ENCODE measurements around the gene ADGRF5. TPM values are rescaled to one million over a fixed set of nuclear protein-coding genes. Genes with fewer than 3 reads are reported as not detected.
A peak's percentile ranks its signal among the peaks of the same experiment; 100 is the strongest.

Gene ADGRF5
- total RNA-seq, 1 experiment from 2014 or later = under 0.01 TPM

DNA sequence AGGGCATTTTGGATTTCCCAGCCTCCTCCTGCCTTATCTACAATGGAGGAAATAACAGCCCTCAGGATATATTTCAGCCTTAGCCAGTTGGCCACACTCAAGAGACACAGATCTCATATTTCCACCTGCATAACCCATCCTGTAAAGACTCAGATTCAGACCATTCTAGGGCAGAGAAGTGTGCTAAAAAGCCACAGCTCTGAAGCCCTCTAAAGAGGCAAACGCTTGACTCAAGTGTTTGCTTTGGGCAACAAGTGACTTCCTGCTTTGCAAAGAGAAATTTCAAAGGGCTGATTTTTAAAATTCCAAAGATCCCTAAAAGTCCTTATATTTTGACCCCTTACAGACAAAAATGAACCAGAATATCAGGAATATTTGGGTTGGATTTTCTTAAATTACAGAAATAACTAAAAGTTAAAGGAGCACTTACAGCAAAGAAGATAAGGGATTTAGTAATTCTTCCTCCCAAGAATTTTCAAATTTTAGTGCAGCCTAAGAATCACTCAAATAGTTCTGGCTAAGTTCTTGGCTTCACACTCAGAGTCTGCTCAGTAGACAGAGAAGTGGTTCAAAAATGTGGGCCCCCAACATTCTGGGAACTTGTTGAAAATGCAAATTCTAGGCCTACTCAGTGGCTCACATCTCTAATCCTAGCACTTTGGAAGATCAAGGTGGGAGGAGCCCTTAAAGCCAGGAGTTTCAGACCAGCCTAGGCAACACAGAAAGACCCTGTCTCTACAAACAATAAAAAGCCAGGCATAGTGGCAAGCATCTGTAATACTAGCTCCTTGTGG is 18.9 kb upstream of the ADGRF5 start:
- no peaks in the 10 kb centered on the region for H3K27me3 ChIP-seq (ENCODE audit: control insufficient read depth, insufficient read depth, low read length)
- DNase-seq = no peak

DNA sequence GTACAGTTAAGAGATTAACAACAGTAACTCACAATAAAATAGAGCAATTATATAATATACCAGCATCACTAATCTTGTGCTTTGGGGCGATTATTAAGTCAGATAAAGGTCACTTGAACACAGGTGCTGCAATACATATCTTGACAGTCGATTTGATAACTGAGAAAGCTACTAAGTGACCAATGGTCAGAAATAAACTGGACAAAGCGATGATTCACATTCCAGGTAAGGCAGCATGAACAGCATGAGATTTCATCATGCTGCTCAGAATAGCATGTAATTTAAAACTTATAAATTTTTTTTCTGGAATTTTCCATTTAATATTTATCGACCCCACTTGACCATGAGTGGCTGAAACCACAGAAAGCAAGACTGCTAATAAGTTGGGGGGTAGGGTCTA is 15.9 kb upstream of the ADGRF5 start:
- no peaks in the 10 kb centered on the region for H3K36me3 ChIP-seq (replicated peaks; ENCODE audit: control insufficient read depth, insufficient read depth, low read length)
- no peak overlapping the region for H3K4me3 ChIP-seq (ENCODE audit: insufficient read depth, low read depth, low read length)
- no peak for DNase-seq
- H3K27me3 ChIP-seq (ENCODE audit: control insufficient read depth, insufficient read depth, low read length) = no peaks in the 10 kb centered on the region

More for the DNA sequence above, 18.9 kb upstream of the ADGRF5 start:
- no peaks in the 10 kb centered on the region for H3K36me3 ChIP-seq (replicated peaks; ENCODE audit: control insufficient read depth, insufficient read depth, low read length)
- no peak overlapping the region for H3K4me3 ChIP-seq (ENCODE audit: insufficient read depth, low read depth, low read length)

DNA sequence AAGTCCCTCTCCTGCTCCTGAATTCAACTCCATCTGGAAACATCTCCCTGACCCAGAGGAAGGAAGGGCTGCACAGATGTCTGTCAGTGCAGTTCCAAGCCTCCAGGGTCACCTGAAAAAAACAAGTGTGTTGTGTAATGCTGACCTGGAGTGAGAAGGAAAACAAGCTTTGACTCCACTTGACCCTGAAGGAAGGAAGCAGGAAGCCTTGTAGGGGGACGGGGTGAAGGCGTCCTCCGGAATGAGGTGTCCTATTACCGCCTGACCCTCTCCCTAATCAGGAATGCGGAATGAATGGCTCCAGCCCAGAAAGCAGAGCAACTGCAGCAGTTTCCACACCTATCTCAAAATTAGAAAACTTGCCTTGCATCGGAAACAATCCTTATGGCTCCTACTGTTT is 13.9 kb upstream of the ADGRF5 start:
- no peaks in the 10 kb centered on the region for H3K27me3 ChIP-seq (ENCODE audit: control insufficient read depth, insufficient read depth, low read length)
- no peak overlapping the region for H3K4me3 ChIP-seq (ENCODE audit: insufficient read depth, low read depth, low read length)
- no peaks in the 10 kb centered on the region for H3K36me3 ChIP-seq (replicated peaks; ENCODE audit: control insufficient read depth, insufficient read depth, low read length)
- peak; percentile 37 for DNase-seq

DNA sequence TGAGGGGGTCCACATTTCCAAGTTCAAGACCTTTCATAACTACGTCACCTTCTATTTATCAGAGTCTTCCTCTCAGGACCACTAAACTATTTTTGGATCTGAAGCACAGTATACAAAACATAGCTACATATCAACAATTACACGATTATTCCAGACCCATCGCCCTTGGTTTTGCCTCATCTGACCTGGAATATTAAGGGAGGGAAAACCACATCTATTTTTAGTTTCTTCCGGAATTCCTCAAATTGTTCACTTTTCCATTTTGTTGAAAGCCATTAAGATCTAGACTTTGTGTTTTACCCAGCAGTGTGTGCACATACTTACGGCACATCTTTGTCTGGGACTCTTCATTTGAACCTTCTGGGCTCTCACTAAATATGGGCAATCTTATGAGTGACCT is 12.0 kb upstream of the ADGRF5 start:
- H3K27me3 ChIP-seq (ENCODE audit: control insufficient read depth, insufficient read depth, low read length) = no peaks in the 10 kb centered on the region
- H3K4me3 ChIP-seq (ENCODE audit: insufficient read depth, low read depth, low read length) = no peak overlapping the region
- no peak for DNase-seq
- H3K36me3 ChIP-seq (replicated peaks; ENCODE audit: control insufficient read depth, insufficient read depth, low read length) = no peaks in the 10 kb centered on the region

DNA sequence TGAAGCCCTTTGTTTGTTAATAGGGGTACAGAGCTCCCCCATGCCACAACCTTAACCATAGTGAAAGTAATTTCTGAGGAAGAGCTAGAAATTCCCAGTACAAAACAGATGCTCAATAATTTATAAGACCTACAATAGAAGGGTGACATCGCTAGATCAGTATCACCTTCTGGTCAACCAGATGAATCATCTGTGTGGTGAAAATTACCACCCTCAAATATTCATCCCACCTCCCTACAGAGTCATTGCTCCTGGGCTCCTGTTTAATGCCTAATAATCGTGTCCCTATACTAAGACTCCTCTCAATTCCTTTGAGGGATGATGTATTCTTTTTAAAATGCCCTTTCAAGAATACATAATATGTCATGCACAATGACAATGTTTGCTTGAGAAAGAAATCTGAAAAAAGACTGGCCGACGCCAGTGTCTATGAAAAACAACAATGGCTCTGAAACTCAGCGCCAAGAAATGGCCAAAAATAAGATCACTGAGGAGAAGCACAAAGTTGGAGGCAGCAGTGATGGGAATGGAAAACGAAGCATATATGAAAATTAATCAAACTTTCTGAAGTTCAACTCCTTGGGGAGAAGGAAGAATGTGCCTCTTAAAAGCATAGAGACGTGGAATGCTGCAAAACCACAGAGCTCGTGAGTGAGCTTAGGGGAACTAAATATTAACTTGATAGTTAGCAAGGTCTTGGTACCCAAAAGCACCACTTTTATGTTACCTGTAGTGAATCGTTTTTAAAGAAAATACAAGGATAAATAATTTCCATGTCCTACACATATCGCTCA is 11.0 kb upstream of the ADGRF5 start:
- no peak for DNase-seq
- Histone ChIP-seq H3K36me3 (replicated peaks; ENCODE audit: control insufficient read depth, insufficient read depth, low read length) (no peaks in the 10 kb centered on the region), H3K4me3 (ENCODE audit: insufficient read depth, low read depth, low read length) (no peak overlapping the region), H3K27me3 (ENCODE audit: control insufficient read depth, insufficient read depth, low read length) (no peaks in the 10 kb centered on the region)

DNA sequence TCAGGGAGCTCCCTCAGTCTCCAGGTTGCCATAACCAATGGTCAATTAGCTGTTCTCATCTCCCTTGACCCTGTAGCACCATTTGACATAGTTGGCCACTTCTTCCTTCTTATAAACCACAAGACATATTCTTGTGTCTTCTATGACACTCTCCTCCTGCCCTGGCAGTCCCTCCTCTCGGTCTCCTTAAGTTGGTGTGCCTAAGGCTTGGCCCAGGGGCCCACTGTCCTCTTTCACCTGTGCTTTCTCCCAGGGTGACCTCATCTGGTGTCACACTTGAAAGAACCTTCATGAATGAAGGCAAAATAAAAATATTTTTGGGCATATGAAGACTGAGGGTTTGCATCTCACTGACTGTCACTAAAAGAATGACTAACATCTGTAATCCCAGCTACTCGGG is 9.7 kb upstream of the ADGRF5 start:
- Histone ChIP-seq H3K4me3 (ENCODE audit: insufficient read depth, low read depth, low read length) (no peak overlapping the region), H3K27me3 (ENCODE audit: control insufficient read depth, insufficient read depth, low read length) (no peaks in the 10 kb centered on the region), H3K36me3 (replicated peaks; ENCODE audit: control insufficient read depth, insufficient read depth, low read length) (no peaks in the 10 kb centered on the region)
- DNase-seq = no peak

DNA sequence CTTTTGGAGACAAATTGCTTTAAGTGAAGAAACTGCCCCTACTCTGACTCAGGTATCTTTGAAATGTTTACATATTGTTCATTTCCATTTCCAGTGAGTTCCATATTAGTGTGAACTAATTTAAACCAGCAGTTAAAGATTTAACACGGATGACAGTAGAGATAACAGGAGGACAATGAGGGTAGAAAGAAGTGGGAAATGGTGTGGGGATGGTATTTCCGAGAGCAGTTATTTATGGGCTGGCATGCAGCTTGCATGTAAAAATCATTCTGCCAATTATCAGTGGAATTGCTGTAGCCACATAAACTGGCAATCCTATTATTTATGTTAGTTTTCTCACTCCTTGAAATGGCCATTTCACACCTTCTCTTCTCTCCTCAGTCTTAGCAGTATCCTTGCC is 8.6 kb upstream of the ADGRF5 start:
- Histone ChIP-seq H3K4me3 (ENCODE audit: insufficient read depth, low read depth, low read length) (no peak overlapping the region), H3K27me3 (ENCODE audit: control insufficient read depth, insufficient read depth, low read length) (no peaks in the 10 kb centered on the region), H3K36me3 (replicated peaks; ENCODE audit: control insufficient read depth, insufficient read depth, low read length) (no peaks in the 10 kb centered on the region)
- DNase-seq = no peak

DNA sequence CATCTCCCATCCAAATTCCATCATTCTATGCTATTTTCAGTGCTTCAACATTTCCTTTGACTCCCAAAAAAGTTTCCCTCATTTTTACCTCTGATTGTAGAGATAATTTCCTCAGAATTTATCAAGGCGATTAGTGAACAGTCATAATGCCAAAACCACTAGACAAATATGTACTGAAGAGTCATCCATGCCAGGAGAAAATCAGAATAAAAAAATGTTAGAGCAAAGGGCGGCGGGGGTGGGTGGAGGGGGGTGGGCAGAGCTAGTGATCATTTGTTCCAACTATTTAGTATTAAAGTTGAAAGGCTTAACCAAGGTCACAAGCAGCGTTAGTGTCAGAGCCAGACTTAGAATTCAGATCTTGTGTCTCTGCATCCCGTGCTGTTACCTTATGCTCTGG is 5.3 kb upstream of the ADGRF5 start:
- Histone ChIP-seq H3K36me3 (replicated peaks; ENCODE audit: control insufficient read depth, insufficient read depth, low read length) (no peaks in the 10 kb centered on the region), H3K27me3 (ENCODE audit: control insufficient read depth, insufficient read depth, low read length) (no peaks in the 10 kb centered on the region), H3K4me3 (ENCODE audit: insufficient read depth, low read depth, low read length) (no peak overlapping the region)
- no peak for DNase-seq

DNA sequence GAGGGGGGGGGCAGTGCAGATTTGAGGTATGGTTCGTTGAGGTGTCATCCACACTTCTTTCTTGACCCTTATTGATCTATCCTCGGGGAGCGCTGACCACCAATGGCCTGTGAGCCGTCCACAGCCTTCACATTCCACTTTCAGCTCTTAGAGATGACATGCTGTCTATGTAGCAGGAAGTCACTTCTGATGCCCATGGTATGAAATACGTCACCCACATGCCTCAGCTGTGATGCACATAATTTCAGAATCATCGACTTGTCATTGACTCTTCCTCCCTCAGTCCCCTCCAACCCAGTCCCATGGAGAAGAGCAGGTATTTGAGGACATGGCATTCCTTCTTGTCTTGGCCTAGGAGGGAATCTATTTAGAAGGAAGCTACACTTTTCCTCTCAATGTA is 4.7 kb upstream of the ADGRF5 start:
- Histone ChIP-seq H3K4me3 (ENCODE audit: insufficient read depth, low read depth, low read length) (no peak overlapping the region), H3K27me3 (ENCODE audit: control insufficient read depth, insufficient read depth, low read length) (no peaks in the 10 kb centered on the region), H3K36me3 (replicated peaks; ENCODE audit: control insufficient read depth, insufficient read depth, low read length) (no peaks in the 10 kb centered on the region)
- no peak for DNase-seq

DNA sequence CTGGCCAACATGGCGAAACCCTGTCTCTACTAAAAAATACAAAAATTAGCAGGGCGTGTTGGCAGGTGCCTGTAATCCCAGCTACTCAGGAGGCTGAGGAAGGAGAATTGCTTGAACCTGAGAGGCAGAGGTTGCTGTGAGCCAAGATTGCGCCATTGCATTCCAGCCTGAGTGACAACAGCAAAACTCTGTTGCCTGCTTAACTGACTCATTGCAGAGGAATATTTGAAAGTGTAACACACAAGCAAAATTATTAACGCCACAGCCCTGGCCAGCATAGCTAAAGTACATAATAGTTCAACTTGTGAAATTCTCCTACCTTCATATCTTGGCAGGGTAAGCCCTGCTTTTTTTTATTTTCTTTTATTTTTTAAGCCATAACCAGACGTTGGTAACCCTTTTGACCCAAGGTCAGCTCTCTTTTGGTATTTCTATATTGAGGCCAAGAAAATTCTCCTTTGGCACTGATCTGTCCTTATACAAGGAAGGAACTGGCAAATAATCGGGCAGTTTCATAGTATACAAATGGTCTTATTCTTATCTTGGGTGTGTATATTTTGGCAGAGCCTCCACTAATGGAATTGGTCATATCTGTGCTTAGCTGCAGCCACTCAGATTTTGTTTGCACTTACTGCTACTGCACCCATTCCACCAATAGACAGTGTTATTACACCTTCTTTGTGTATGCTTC is 4.0 kb upstream of the ADGRF5 start:
- Histone ChIP-seq H3K27me3 (ENCODE audit: control insufficient read depth, insufficient read depth, low read length) (no peaks in the 10 kb centered on the region), H3K4me3 (ENCODE audit: insufficient read depth, low read depth, low read length) (no peak overlapping the region), H3K36me3 (replicated peaks; ENCODE audit: control insufficient read depth, insufficient read depth, low read length) (no peaks in the 10 kb centered on the region)
- DNase-seq = no peak

DNA sequence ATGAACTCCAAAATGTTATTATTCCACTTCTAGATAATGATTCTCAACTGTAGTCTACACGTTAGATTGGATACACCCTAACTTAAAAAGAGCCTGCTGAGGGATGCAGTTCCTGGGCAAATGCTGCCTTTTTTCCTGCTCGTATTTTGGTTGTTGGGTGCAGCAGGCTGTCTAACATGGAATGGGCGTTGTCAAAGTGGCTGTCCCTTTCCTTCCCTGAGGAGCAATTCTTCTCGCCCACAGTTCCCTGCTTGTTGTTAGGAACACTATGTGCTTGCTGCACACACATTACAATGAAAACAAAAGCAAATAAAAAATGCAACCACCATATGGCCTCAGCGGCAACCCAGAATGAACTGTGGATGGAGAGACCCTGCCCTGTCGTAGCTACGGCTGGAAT is 1.7 kb upstream of the ADGRF5 start:
- Histone ChIP-seq H3K36me3 (replicated peaks; ENCODE audit: control insufficient read depth, insufficient read depth, low read length) (no peaks in the 10 kb centered on the region), H3K4me3 (ENCODE audit: insufficient read depth, low read depth, low read length) (no peak overlapping the region), H3K27me3 (ENCODE audit: control insufficient read depth, insufficient read depth, low read length) (no peaks in the 10 kb centered on the region)
- no peak for DNase-seq

DNA sequence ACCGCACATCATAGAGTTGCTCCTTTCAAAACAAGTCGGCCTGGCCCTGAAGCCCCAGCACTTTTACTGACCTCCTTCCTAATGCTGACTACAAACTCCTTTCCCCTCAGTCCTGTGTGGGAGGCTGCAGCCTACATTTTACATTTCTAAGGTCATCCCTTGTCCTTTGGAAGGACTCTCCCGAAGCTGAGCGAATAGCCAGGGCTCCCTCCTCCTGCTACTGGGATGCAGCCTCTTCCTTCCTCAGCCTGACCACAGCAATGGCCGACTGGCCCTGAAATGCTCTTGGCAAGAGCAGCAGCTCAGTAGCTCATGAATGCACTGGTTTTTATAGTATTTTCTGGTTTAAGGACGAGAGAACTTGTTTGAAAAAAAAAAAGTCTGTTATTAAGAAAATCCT is 679 bp downstream of the ADGRF5 start:
- Histone ChIP-seq H3K27me3 (ENCODE audit: control insufficient read depth, insufficient read depth, low read length) (no peaks in the 10 kb centered on the region), H3K4me3 (ENCODE audit: insufficient read depth, low read depth, low read length) (no peak overlapping the region), H3K36me3 (replicated peaks; ENCODE audit: control insufficient read depth, insufficient read depth, low read length) (no peaks in the 10 kb centered on the region)
- no peak for DNase-seq

DNA sequence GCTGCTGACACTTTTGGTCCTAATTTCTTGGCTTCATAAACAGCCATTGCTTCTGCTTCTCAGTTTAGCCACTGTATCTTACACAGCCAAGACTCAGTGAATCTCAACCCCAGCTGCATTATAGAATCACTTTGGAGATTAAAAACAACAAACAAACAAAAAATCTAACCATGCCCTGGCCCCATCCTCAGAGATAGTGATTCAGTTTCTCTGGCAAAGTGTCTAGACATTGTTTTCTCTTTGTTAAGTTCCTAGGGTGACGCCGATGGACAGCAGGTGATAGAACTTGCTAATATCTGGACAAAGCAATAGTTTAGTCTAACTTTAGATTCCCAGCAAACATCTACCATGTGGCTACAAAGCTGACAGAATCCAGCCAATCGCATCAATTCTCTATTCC is 2.9 kb downstream of the ADGRF5 start:
- no peak overlapping the region for H3K4me3 ChIP-seq (ENCODE audit: insufficient read depth, low read depth, low read length)
- no peaks in the 10 kb centered on the region for H3K27me3 ChIP-seq (ENCODE audit: control insufficient read depth, insufficient read depth, low read length)
- no peak for DNase-seq
- no peaks in the 10 kb centered on the region for H3K36me3 ChIP-seq (replicated peaks; ENCODE audit: control insufficient read depth, insufficient read depth, low read length)

DNA sequence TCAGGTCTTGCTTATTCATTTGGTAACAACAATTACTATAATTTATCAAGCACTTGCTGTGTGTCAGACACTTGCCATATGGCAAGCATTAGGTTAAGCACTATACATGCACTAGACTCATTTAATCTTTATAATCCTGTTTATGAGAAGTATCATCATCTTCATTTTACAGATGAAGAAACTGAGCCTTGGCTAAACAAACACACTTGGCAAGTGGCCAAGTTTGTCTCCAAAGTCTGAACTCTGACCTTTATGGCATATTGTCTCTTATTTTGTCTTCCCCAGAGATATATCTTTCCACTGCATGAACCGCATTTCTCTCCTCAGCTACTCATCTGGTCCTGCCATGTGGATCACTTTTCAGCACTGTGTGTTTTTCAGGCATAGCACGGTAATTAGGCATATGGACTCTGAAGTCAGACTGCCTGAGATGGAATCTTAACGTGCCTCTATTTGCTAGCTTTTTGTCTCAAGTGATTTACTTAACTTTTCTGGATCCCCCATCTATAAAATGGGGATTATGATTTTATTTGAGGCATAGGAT is 4.7 kb downstream of the ADGRF5 start:
- no peaks in the 10 kb centered on the region for H3K27me3 ChIP-seq (ENCODE audit: control insufficient read depth, insufficient read depth, low read length)
- DNase-seq = no peak
- no peaks in the 10 kb centered on the region for H3K36me3 ChIP-seq (replicated peaks; ENCODE audit: control insufficient read depth, insufficient read depth, low read length)
- H3K4me3 ChIP-seq (ENCODE audit: insufficient read depth, low read depth, low read length) = no peak overlapping the region

DNA sequence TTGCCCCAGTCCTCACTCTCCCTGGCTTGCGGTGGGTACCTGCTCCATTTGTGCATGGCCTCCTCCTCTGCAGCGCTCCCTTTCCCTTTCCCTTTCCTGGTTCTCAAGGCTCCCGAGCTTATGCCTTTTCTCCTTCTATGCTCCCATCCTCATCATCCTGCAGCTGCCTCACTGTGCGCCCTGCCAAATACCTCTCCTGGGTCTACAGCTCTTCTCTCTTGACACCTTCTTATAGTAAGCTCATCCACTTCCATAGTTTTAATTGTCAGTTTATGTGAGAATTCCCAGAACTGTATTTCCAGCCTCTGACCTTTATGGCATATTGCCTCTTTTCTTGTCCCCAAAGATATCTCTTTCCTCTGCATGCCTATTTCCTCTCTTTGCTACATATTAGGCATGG is 5.9 kb downstream of the ADGRF5 start:
- Histone ChIP-seq H3K36me3 (replicated peaks; ENCODE audit: control insufficient read depth, insufficient read depth, low read length) (no peaks in the 10 kb centered on the region), H3K27me3 (ENCODE audit: control insufficient read depth, insufficient read depth, low read length) (no peaks in the 10 kb centered on the region), H3K4me3 (ENCODE audit: insufficient read depth, low read depth, low read length) (no peak overlapping the region)
- DNase-seq = no peak

All from H7 (cell line).